Endothelial cell of umbilical vein (primary cell): Measurements from ENCODE around the gene MYLK2. TPM values are rescaled to one million over a fixed set of nuclear protein-coding genes. Genes with fewer than 3 reads are reported as not detected.

Experiments
- BruUV-seq: library from RNA; stranded (reverse); fragments of 400-500 nt; replicated peaks from 2 replicates; lab custom pipeline; 2021; lab: Mats Ljungman, UMichigan
- CTCF ChIA-PET: fragments of 300-600, 350-600 bp; sonication (Branson Sonifier 250); formaldehyde crosslinking; loops from one replicate; lab custom pipeline; 2021; ENCODE audit warnings: antibody characterized with exemption, inconsistent platforms; lab: Charles Lee
- POLR2A ChIA-PET: fragments of 300-600, 350-600 bp; sonication (Branson Sonifier 250); formaldehyde crosslinking; loops from one replicate; lab custom pipeline; 2021; ENCODE audit warnings: antibody characterized with exemption, inconsistent platforms; lab: Charles Lee
- DNase-seq: peaks from one replicate; pipeline ENCODE4 v3.0.0-alpha.2; 2011; ENCODE audit warnings: low read depth, low spot score
- FAIRE-seq: peaks from 2 replicates; lab custom pipeline; 2011; peaks lifted over from hg19 to GRCh38; lab: Jason Lieb, UNC
- H2AFZ ChIP-seq: 2 replicates; pipeline ENCODE4 v1.6.0; 2012; ENCODE audit warnings: low read depth, low read length, control low read depth, inconsistent platforms
- H3K27ac ChIP-seq: 2 replicates; pipeline ENCODE4 v1.5.1; 2011; ENCODE audit warnings: low read depth, mild to moderate bottlenecking, control low read depth, low read length, moderate library complexity; ENCODE audit not compliant: insufficient read depth
- H3K27me3 ChIP-seq, 2 experiments: 2 replicates each; pipeline versions ENCODE4 v1.6.0 to v1.6.1; 2011; ENCODE audit warnings: low read length in 2 of 2, mixed read lengths in 1 of 2; ENCODE audit not compliant: control insufficient read depth in 2 of 2, insufficient read depth in 2 of 2
- H3K36me3 ChIP-seq, 2 experiments: 2 replicates in 1 of 2; 3 replicates in 1 of 2; pipeline ENCODE4 v1.5.1; 2011; ENCODE audit warnings: low read length in 2 of 2, mild to moderate bottlenecking in 1 of 2, moderate library complexity in 1 of 2; ENCODE audit not compliant: control insufficient read depth in 2 of 2, insufficient read depth in 2 of 2; ENCODE audit errors: extremely low read depth in 1 of 2
- H3K4me1 ChIP-seq: 3 replicates; pipeline ENCODE4 v1.5.1; 2011; ENCODE audit warnings: mild to moderate bottlenecking, low read length; ENCODE audit not compliant: control insufficient read depth, insufficient read depth; ENCODE audit errors: extremely low read depth
- H3K4me2 ChIP-seq: 2 replicates; pipeline ENCODE4 v1.6.1; 2011; ENCODE audit warnings: low read length, control low read depth, mixed read lengths; ENCODE audit not compliant: insufficient read depth
- H3K4me3 ChIP-seq, 3 experiments: fragments of 200-600 bp in 1 of 3; sonication (generic), shearing (Covaris generic) in 1 of 3; replicated peaks in 1 of 3; 2 replicates each; pipeline ENCODE4 v1.5.1; 2011 to 2016; ENCODE audit warnings: control low read depth in 3 of 3, low read length in 3 of 3, mild to moderate bottlenecking in 2 of 3, inconsistent platforms in 1 of 3, low read depth in 1 of 3, moderate library complexity in 1 of 3; ENCODE audit not compliant: insufficient read depth in 1 of 3
- H3K79me2 ChIP-seq: 2 replicates; pipeline ENCODE4 v1.6.0; 2012; ENCODE audit warnings: low read length, inconsistent platforms; ENCODE audit not compliant: control insufficient read depth, insufficient read depth
- H3K9ac ChIP-seq: replicated peaks from 2 replicates; pipeline ENCODE3; 2011; ENCODE audit warnings: low read length, control low read depth; ENCODE audit not compliant: insufficient read depth; ENCODE audit errors: extremely low read depth
- H3K9me1 ChIP-seq: replicated peaks from 3 replicates; pipeline ENCODE4 v1.6.0; 2011; ENCODE audit warnings: mild to moderate bottlenecking, low read length; ENCODE audit not compliant: control insufficient read depth, insufficient read depth; ENCODE audit errors: extremely low read depth
- H3K9me3 ChIP-seq: replicated peaks from 2 replicates; pipeline ENCODE4 v1.5.1; 2012; ENCODE audit warnings: low read length, inconsistent platforms; ENCODE audit not compliant: control insufficient read depth, insufficient read depth
- H4K20me1 ChIP-seq: replicated peaks from 2 replicates; pipeline ENCODE3; 2011; ENCODE audit warnings: mild to moderate bottlenecking, low read length; ENCODE audit not compliant: control insufficient read depth, insufficient read depth; ENCODE audit errors: extremely low read depth
- CTCF ChIP-seq, 2 donors: IDR thresholded peaks; 1 replicate in 1 of 2; 2 replicates in 1 of 2; pipeline ENCODE4 v1.5.1; 2011; ENCODE audit warnings: low read length in 2 of 2, mild to moderate bottlenecking in 2 of 2, moderate library complexity in 2 of 2, control low read depth in 1 of 2, inconsistent platforms in 1 of 2, low read depth in 1 of 2; ENCODE audit not compliant: insufficient read depth in 1 of 2; ENCODE audit errors: extremely low read depth in 1 of 2
- EZH2 ChIP-seq: IDR thresholded peaks from 2 replicates; pipeline ENCODE4 v1.6.1; 2012; ENCODE audit warnings: borderline replicate concordance, low read depth, mild to moderate bottlenecking, moderate library complexity, low read length, inconsistent platforms; ENCODE audit not compliant: severe bottlenecking
- FOS ChIP-seq: IDR thresholded peaks from 2 replicates; pipeline ENCODE4 v1.6.1; 2011; ENCODE audit warnings: mild to moderate bottlenecking, low read length, moderate library complexity, borderline replicate concordance; ENCODE audit not compliant: insufficient read depth
- GATA2 ChIP-seq: IDR thresholded peaks from 2 replicates; pipeline ENCODE4 v1.7.0; 2011; ENCODE audit warnings: low read depth, mild to moderate bottlenecking, moderate library complexity, mixed read lengths, low read length; ENCODE audit not compliant: insufficient read length, insufficient read depth
- JUN ChIP-seq: IDR thresholded peaks from 2 replicates; pipeline ENCODE4 v1.6.1; 2011; ENCODE audit warnings: borderline replicate concordance, low read depth; ENCODE audit not compliant: insufficient read length, insufficient read depth
- MAX ChIP-seq: IDR thresholded peaks from 2 replicates; pipeline ENCODE4 v1.6.1; 2011; ENCODE audit not compliant: insufficient read depth, insufficient read length
- MYC ChIP-seq: IDR thresholded peaks from one replicate; pipeline ENCODE4 v1.6.1; 2011; ENCODE audit warnings: mild to moderate bottlenecking, low read depth, low read length
- POLR2A ChIP-seq: IDR thresholded peaks from 2 replicates; pipeline ENCODE4 v1.6.1; 2012; ENCODE audit warnings: low read depth, mild to moderate bottlenecking, control low read depth, low read length
- POLR2AphosphoS5 ChIP-seq: IDR thresholded peaks from 2 replicates; pipeline ENCODE4 v1.6.1; 2012; ENCODE audit warnings: low read depth, mild to moderate bottlenecking, control low read depth, low read length, moderate library complexity; ENCODE audit not compliant: insufficient read depth
- dilution Hi-C: fragments of 300-500 bp; cut with MboI; formaldehyde crosslinking; loops from one replicate; pipeline ENCODE4 v1.15.0; 2019; ENCODE audit warnings: low sequenced_read_pairs; ENCODE audit not compliant: extremely low pct_ligation_motif_present
- intact Hi-C: fragments of 100-400 bp; cut with micrococcal nuclease; formaldehyde crosslinking; loops from one replicate; pipeline ENCODE4 v1.10.0; 2022
- polyA plus RNA-seq, 4 experiments: library from polyadenylated mRNA; depleted of rRNA in 3 of 4; stranded (reverse) in 3 of 4; unstranded in 1 of 4; fragments of >200 nt; gene quantifications; 2 replicates each; pipeline versions ENCODE4 v1.2.1 to v1.2.3, GENCODE V29; 2011 to 2012; ENCODE audit warnings: missing spikeins in 1 of 4
- total RNA-seq: library from RNA; stranded (reverse); gene quantifications from 2 replicates; pipeline ENCODE4 v1.2.3, GENCODE V29; 2021

Gene MYLK2
- total and polyA plus RNA-seq, 2 donors (not counting 3 experiments of a cell fraction or from before 2014, with no cell fraction given): 2.6 to 2.7 TPM

GRCh38 chr20:31849306-31849930 lies 30.3 kb downstream of the MYLK2 start:
- DNase-seq: no peak
- ChIA-PET CTCF (interaction anchor here (2.6 to 18.2 kb wide), 3 partner anchors 22 to 242 kb away, joined by 17 to 619 read pairs (median 64); partner anchors contain the start of genes MYLK2 and PDRG1), POLR2A (no interaction called here)
- no peak for TF ChIP-seq CTCF (IDR thresholded peaks at IDR 0.05; ENCODE audit: extremely low read depth in 1 of 2, insufficient read depth in 1 of 2, low read depth in 1 of 2, low read length in 2 of 2)
- TF ChIP-seq POLR2A: no peak
- TF ChIP-seq FOS: no peak
- no peak for TF ChIP-seq MAX
- no peak for TF ChIP-seq GATA2
- no peak for TF ChIP-seq JUN
- no peak for TF ChIP-seq POLR2AphosphoS5
- no peak for TF ChIP-seq EZH2
- TF ChIP-seq MYC: no peak
- Histone ChIP-seq H3K4me1 (no peaks in the 10 kb centered on the region), H3K9ac (no peak overlapping the region), H3K4me3 (no peak overlapping the region), H3K79me2 (no peaks in the 10 kb centered on the region), H3K9me1 (no peaks in the 10 kb centered on the region), H3K9me3 (no peaks in the 10 kb centered on the region), H3K4me2 (no peak overlapping the region), H4K20me1 (no peaks in the 10 kb centered on the region), H3K27ac (no peak overlapping the region), H2AFZ (no peak overlapping the region), H3K36me3 (no peaks in the 10 kb centered on the region), H3K27me3 (peaks cover 17 to 19% of the 10 kb centered on the region in 2 experiments)
- intact Hi-C loops (no loop called here), dilution Hi-C loops (no loop called here)
- no TSS peak for BruUV-seq
- FAIRE-seq: no peak
